SH-SY5Y (cell line): ENCODE results near the gene KLHL14.

ENCODE experiments used
- GATA2 ChIP-seq: IDR thresholded peaks from 2 replicates; pipeline ENCODE4 v1.6.1; 2011; ENCODE audit warnings: mild to moderate bottlenecking, low read depth, low read length
- GATA3 ChIP-seq: IDR thresholded peaks from 2 replicates; pipeline ENCODE4 v1.6.1; 2011; ENCODE audit warnings: low read depth, mild to moderate bottlenecking, low read length, moderate library complexity

- TF ChIP-seq GATA2: no peak
- no peak for TF ChIP-seq GATA3
Observed at GRCh38 chr18:32753656-32754260, 19.1 kb downstream of the KLHL14 start.
